ENCODE measurements around the gene JAKMIP3.

JAKMIP3 gene

GRCh38 chr10:132040046-132040445 lies 25.7 kb upstream of the JAKMIP3 start:
- DNase-seq (ENCODE audit: low read depth, low spot score) = no peak
- H3K4me3 ChIP-seq (ENCODE audit: low read length) = no peak overlapping the region

GRCh38 chr10:132041340-132041739 lies 24.4 kb upstream of the JAKMIP3 start:
- no peak for DNase-seq (ENCODE audit: low read depth, low spot score)

GRCh38 chr10:132043861-132044695 lies 21.7 kb upstream of the JAKMIP3 start:
- DNase-seq (ENCODE audit: low read depth, low spot score) = no peak
- H3K4me3 ChIP-seq (ENCODE audit: low read length) = no peak overlapping the region

More at GRCh38 chr10:132041340-132041739, 24.4 kb upstream of the JAKMIP3 start:
- H3K4me3 ChIP-seq (ENCODE audit: low read length) = no peak overlapping the region

- DNase-seq (ENCODE audit: low read depth, low spot score) = no peak
- no peak overlapping the region for H3K4me3 ChIP-seq (ENCODE audit: low read length)
Measured at GRCh38 chr10:132044803-132045202, 20.9 kb upstream of the JAKMIP3 start.

- no peak overlapping the region for H3K4me3 ChIP-seq (ENCODE audit: low read length)
- DNase-seq (ENCODE audit: low read depth, low spot score) = no peak
Measured at GRCh38 chr10:132045324-132045723, 20.4 kb upstream of the JAKMIP3 start.

- no peak overlapping the region for H3K4me3 ChIP-seq (ENCODE audit: low read length)
- no peak for DNase-seq (ENCODE audit: low read depth, low spot score)
Measured at GRCh38 chr10:132047575-132048293, 18.0 kb upstream of the JAKMIP3 start.

- H3K4me3 ChIP-seq (ENCODE audit: low read length) = no peak overlapping the region
Measured at GRCh38 chr10:132048294-132048667, 17.5 kb upstream of the JAKMIP3 start.

GRCh38 chr10:132050191-132050590 lies 15.6 kb upstream of the JAKMIP3 start:
- peak; percentile 40 for DNase-seq (ENCODE audit: low read depth, low spot score)
- no peak overlapping the region for H3K4me3 ChIP-seq (ENCODE audit: low read length)

More at GRCh38 chr10:132048294-132048667, 17.5 kb upstream of the JAKMIP3 start:
- no peak for DNase-seq (ENCODE audit: low read depth, low spot score)

GRCh38 chr10:132052124-132052523 lies 13.6 kb upstream of the JAKMIP3 start:
- DNase-seq (ENCODE audit: low read depth, low spot score) = no peak
- H3K4me3 ChIP-seq (ENCODE audit: low read length) = no peak overlapping the region

GRCh38 chr10:132054564-132054963 lies 11.2 kb upstream of the JAKMIP3 start:
- no peak for DNase-seq (ENCODE audit: low read depth, low spot score)

GRCh38 chr10:132055616-132056015 lies 10.1 kb upstream of the JAKMIP3 start:
- DNase-seq (ENCODE audit: low read depth, low spot score) = no peak

More at GRCh38 chr10:132054564-132054963, 11.2 kb upstream of the JAKMIP3 start:
- no peak overlapping the region for H3K4me3 ChIP-seq (ENCODE audit: low read length)

GRCh38 chr10:132056663-132057062 lies 9.1 kb upstream of the JAKMIP3 start:
- DNase-seq (ENCODE audit: low read depth, low spot score) = no peak
- no peak overlapping the region for H3K4me3 ChIP-seq (ENCODE audit: low read length)

More at GRCh38 chr10:132055616-132056015, 10.1 kb upstream of the JAKMIP3 start:
- no peak overlapping the region for H3K4me3 ChIP-seq (ENCODE audit: low read length)

GRCh38 chr10:132057191-132057681 lies 8.5 kb upstream of the JAKMIP3 start:
- no peak for DNase-seq (ENCODE audit: low read depth, low spot score)
- H3K4me3 ChIP-seq (ENCODE audit: low read length) = no peak overlapping the region

- DNase-seq (ENCODE audit: low read depth, low spot score) = peak; percentile 65
- H3K4me3 ChIP-seq (ENCODE audit: low read length) = no peak overlapping the region
Measured at GRCh38 chr10:132058111-132058745, 7.5 kb upstream of the JAKMIP3 start.

- no peak overlapping the region for H3K4me3 ChIP-seq (ENCODE audit: low read length)
- no peak for DNase-seq (ENCODE audit: low read depth, low spot score)
Measured at GRCh38 chr10:132058793-132059759, 6.7 kb upstream of the JAKMIP3 start.

- H3K4me3 ChIP-seq (ENCODE audit: low read length) = no peak overlapping the region
Measured at GRCh38 chr10:132059760-132060508, 5.8 kb upstream of the JAKMIP3 start.

GRCh38 chr10:132061030-132061429 lies 4.7 kb upstream of the JAKMIP3 start:
- H3K4me3 ChIP-seq (ENCODE audit: low read length) = no peak overlapping the region
- no peak for DNase-seq (ENCODE audit: low read depth, low spot score)

More at GRCh38 chr10:132059760-132060508, 5.8 kb upstream of the JAKMIP3 start:
- DNase-seq (ENCODE audit: low read depth, low spot score) = no peak

- no peak for DNase-seq (ENCODE audit: low read depth, low spot score)
- H3K4me3 ChIP-seq (ENCODE audit: low read length) = no peak overlapping the region
Measured at GRCh38 chr10:132061465-132061864, 4.3 kb upstream of the JAKMIP3 start.
